K562 (cell line): ENCODE data around the gene C12orf42. TPM values are rescaled to one million over a fixed set of nuclear protein-coding genes. Genes with fewer than 3 reads are reported as not detected.

Experiments used
- ATAC-seq: fragments of 200-7000 bp; cut with Tn5 transposase; 3 replicates; pipeline ENCODE4 v1.9.1; 2020; ENCODE audit warnings: moderate library complexity
- BruUV-seq: library from RNA; stranded (reverse); fragments of 400-500 nt; replicated peaks from 2 replicates; lab custom pipeline; 2021; lab: Mats Ljungman, UMichigan
- CTCF ChIA-PET: fragments of 300-600 bp; formaldehyde crosslinking; extraction: SDS; loops from one replicate; lab custom pipeline; 2021; ENCODE audit warnings: low intra/inter-chr PET ratio; lab: Yijun Ruan, JAX
- POLR2A ChIA-PET: fragments of 300-600, 350-650 bp; sonication (Branson Sonifier 250); formaldehyde crosslinking; extraction: SDS; loops from one replicate; lab custom pipeline; 2021; ENCODE audit warnings: antibody characterized with exemption, inconsistent platforms; lab: Yijun Ruan, JAX
- DNase-seq, 4 experiments: peaks; one replicate each; pipeline versions ENCODE4 v3.0.0 to v3.0.0-alpha.2; 2011 to 2018; ENCODE audit warnings: low spot score in 3 of 4, mixed read lengths in 3 of 4; ENCODE audit errors: extremely low read depth in 1 of 4
- FAIRE-seq: peaks from 2 replicates; lab custom pipeline; 2011; peaks lifted over from hg19 to GRCh38; lab: Jason Lieb, UNC
- H2AFZ ChIP-seq: 2 replicates; pipeline ENCODE4 v1.6.0; 2011; ENCODE audit warnings: low read depth, low read length, control low read depth, inconsistent platforms
- H3K27ac ChIP-seq: fragments of 200-600 bp; 3 replicates; pipeline ENCODE4 v1.8.0; 2011; ENCODE audit warnings: low read depth, mild to moderate bottlenecking, control low read depth, inconsistent platforms, low read length, moderate library complexity, mixed read lengths; ENCODE audit errors: extremely low read depth
- H3K27me3 ChIP-seq, 2 experiments: fragments of 300-600 bp in 1 of 2; 2 replicates in 1 of 2; 3 replicates in 1 of 2; pipeline versions ENCODE4 v1.6.0 to v1.8.0; 2011; ENCODE audit warnings: inconsistent platforms in 2 of 2, low read length in 2 of 2, mild to moderate bottlenecking in 1 of 2, mixed read lengths in 1 of 2, moderate library complexity in 1 of 2; ENCODE audit not compliant: control insufficient read depth in 2 of 2, insufficient read depth in 2 of 2
- H3K36me3 ChIP-seq: fragments of 300-600 bp; 3 replicates; pipeline ENCODE4 v1.8.0; 2011; ENCODE audit warnings: mild to moderate bottlenecking, low read length, inconsistent platforms; ENCODE audit not compliant: control insufficient read depth, insufficient read depth
- H3K4me1 ChIP-seq, 2 experiments: fragments of 200-600 bp in 1 of 2; replicated peaks in 1 of 2; 2 replicates in 1 of 2; 3 replicates in 1 of 2; pipeline versions ENCODE4 v1.5.1 to v1.8.0; 2011; ENCODE audit warnings: inconsistent platforms in 2 of 2, low read length in 2 of 2, mild to moderate bottlenecking in 1 of 2, mixed read lengths in 1 of 2, moderate library complexity in 1 of 2; ENCODE audit not compliant: control insufficient read depth in 2 of 2, insufficient read depth in 2 of 2
- H3K4me2 ChIP-seq: 2 replicates; pipeline ENCODE4 v1.6.1; 2011; ENCODE audit warnings: low read length, control low read depth, inconsistent platforms, mixed read lengths; ENCODE audit not compliant: insufficient read depth
- H3K4me3 ChIP-seq: fragments of 200-600 bp; sonication (generic), shearing (Covaris generic); 2 replicates; pipeline ENCODE4 v1.5.1; 2016; ENCODE audit warnings: control low read depth, inconsistent platforms
- H3K79me2 ChIP-seq: fragments of 200-600 bp; 3 replicates; pipeline ENCODE4 v1.8.0; 2011; ENCODE audit warnings: low read length, inconsistent platforms; ENCODE audit not compliant: control insufficient read depth, insufficient read depth
- H3K9ac ChIP-seq, 2 experiments: 2 replicates each; pipeline versions ENCODE4 v1.6.0 to v1.6.1; 2011; ENCODE audit warnings: low read depth in 2 of 2, low read length in 2 of 2, control low read depth in 1 of 2, inconsistent platforms in 1 of 2, mild to moderate bottlenecking in 1 of 2, mixed read lengths in 1 of 2; ENCODE audit not compliant: insufficient read depth in 1 of 2
- H3K9me1 ChIP-seq: one replicate; pipeline ENCODE4 v1.6.0; 2011; ENCODE audit warnings: inconsistent platforms, mild to moderate bottlenecking, low read length, moderate library complexity; ENCODE audit not compliant: control insufficient read depth, insufficient read depth
- H3K9me3 ChIP-seq: replicated peaks from 2 replicates; pipeline ENCODE4 v1.5.1; 2011; ENCODE audit warnings: low read depth, low read length, inconsistent platforms; ENCODE audit not compliant: control insufficient read depth, insufficient read depth
- H4K20me1 ChIP-seq: replicated peaks from 2 replicates; pipeline ENCODE4 v1.6.1; 2011; ENCODE audit warnings: low read length, inconsistent platforms, mixed read lengths; ENCODE audit not compliant: control insufficient read depth, insufficient read depth
- HDAC1 ChIP-seq, 2 experiments: fragments of 450-650 bp; IDR thresholded peaks; 2 replicates each; pipeline ENCODE4 v1.6.1; 2016 to 2017; ENCODE audit warnings: inconsistent platforms in 1 of 2, mild to moderate bottlenecking in 1 of 2, moderate library complexity in 1 of 2
- ILF3 ChIP-seq: fragments of 450-650 bp; IDR thresholded peaks from 2 replicates; pipeline ENCODE4 v1.6.1; 2018; ENCODE audit warnings: antibody characterized with exemption, mild to moderate bottlenecking, moderate library complexity, borderline replicate concordance
- MECOM ChIP-seq: fragments of 250-450 bp; sonication (Bioruptor Pico); IDR thresholded peaks from 2 replicates; pipeline ENCODE4 v1.8.0; 2022; ENCODE audit warnings: inconsistent platforms
- MYBL2 ChIP-seq, 2 experiments: fragments of 450-650 bp in 1 of 2; sonication (generic) in 1 of 2; formaldehyde crosslinking in 1 of 2; IDR thresholded peaks; 2 replicates each; pipeline versions ENCODE4 v1.6.1 to v1.8.1; 2017 to 2022; ENCODE audit warnings: borderline replicate concordance in 1 of 2, inconsistent platforms in 1 of 2, low read depth in 1 of 2, mild to moderate bottlenecking in 1 of 2, missing genetic modification reagents in 1 of 2, moderate library complexity in 1 of 2
- RBM22 ChIP-seq: fragments of 200-400 bp; formaldehyde crosslinking; IDR thresholded peaks from 2 replicates; pipeline ENCODE4 v1.6.1; 2018; ENCODE audit warnings: low read length, low read depth; ENCODE audit not compliant: poor library complexity, severe bottlenecking
- TAF9B ChIP-seq: fragments of 450-650 bp; IDR thresholded peaks from 2 replicates; pipeline ENCODE4 v1.6.1; 2018; ENCODE audit warnings: mild to moderate bottlenecking; ENCODE audit not compliant: partially characterized antibody
- ZNF12 ChIP-seq: sonication (generic); formaldehyde crosslinking; IDR thresholded peaks from 2 replicates; pipeline ENCODE4 v1.4.0; 2020; ENCODE audit warnings: mild to moderate bottlenecking, missing genetic modification reagents
- ZNF57 ChIP-seq: fragments of 450-650 bp; formaldehyde crosslinking; IDR thresholded peaks from 2 replicates; pipeline ENCODE4 v1.4.0; 2020; ENCODE audit warnings: mild to moderate bottlenecking, moderate library complexity
- WGBS: fragments of 100-300 bp; shearing (Covaris generic); methylation state at CpG from one replicate; pipeline ENCODE4 v1.1.6; 2016; ENCODE audit warnings: low coverage, mixed read lengths; ENCODE audit not compliant: insufficient coverage; ENCODE audit errors: missing lambda C conversion rate; 5-methylcytosine and 5-hydroxymethylcytosine counted together
- in situ Hi-C: fragments of 300-500 bp; cut with MboI; formaldehyde crosslinking; loops from 4 replicates; pipeline ENCODE4 v1.15.0; 2018; ENCODE audit warnings: inconsistent platforms, mixed read lengths
- intact Hi-C: fragments of 100-400 bp; cut with micrococcal nuclease; formaldehyde crosslinking; loops from 2 replicates; pipeline ENCODE4 v1.14.2; 2022
- polyA plus RNA-seq, 8 experiments: library from polyadenylated mRNA; depleted of rRNA in 4 of 8; stranded (reverse) in 5 of 8; unstranded in 3 of 8; fragments of >200 nt; fragmentation: Nextera tagmentation in 2 of 8; fragmentation: Illumina TruSeq in 1 of 8; extraction: Ambion mirVana in 2 of 8; extraction: Trizol in 1 of 8; gene quantifications; 2 replicates each; pipeline versions ENCODE4 v1.2.1 to v1.2.3, GENCODE V29; 2011 to 2014; ENCODE audit warnings: inconsistent platforms in 1 of 8, missing spikeins in 1 of 8
- total RNA-seq, 7 experiments: library from RNA; depleted of rRNA in 6 of 7; stranded (reverse); fragments of >200 nt in 6 of 7; fragmentation: Illumina TruSeq in 2 of 7; extraction: Trizol in 2 of 7; gene quantifications; 2 replicates each; pipeline versions ENCODE4 v1.2.1 to v1.2.3, GENCODE V29; 2011 to 2021; ENCODE audit warnings: low replicate concordance in 1 of 7

C12orf42 gene
- total and polyA plus RNA-seq, 9 of the 15 experiments (the other 6 are each of a cell fraction or from before 2014, with no cell fraction given): not detected

DNA sequence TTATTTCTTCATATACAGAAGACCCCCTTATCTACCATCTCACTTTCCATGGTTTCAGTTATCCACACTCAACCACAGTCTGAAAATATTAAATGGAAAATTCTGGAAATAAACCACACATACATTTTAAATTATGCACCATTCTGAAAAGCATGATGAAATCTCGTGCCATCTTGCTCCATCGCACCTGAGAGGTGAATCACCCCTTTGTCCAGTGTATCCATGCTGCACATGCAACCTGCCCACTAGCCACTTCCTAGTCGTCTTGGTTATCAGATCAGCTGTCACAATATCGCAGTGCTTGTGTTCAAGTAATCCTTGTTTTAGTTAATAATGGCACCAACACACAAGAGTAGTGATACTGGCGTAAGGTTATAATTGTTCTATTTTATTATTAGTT, 145.7 kb downstream of the C12orf42 start:
- Histone ChIP-seq H3K27me3 (no peaks in the 10 kb centered on the region), H3K36me3 (no peaks in the 10 kb centered on the region), H4K20me1 (no peaks in the 10 kb centered on the region), H2AFZ (no peak overlapping the region), H3K4me3 (no peak overlapping the region), H3K79me2 (no peaks in the 10 kb centered on the region), H3K4me1 (no peaks in the 10 kb centered on the region), H3K9me1 (no peaks in the 10 kb centered on the region), H3K9me3 (0 out of 2 replicates have a peak, but pooled peaks cover 1% of the 10 kb centered on the region), H3K27ac (no peak overlapping the region), H3K9ac (no peak overlapping the region), H3K4me2 (no peak overlapping the region)
- 1% methylated on average over 5 of the region's 5 CpGs for WGBS
- CTCF ChIA-PET: no interaction called here
- POLR2A ChIA-PET: no interaction called here
- FAIRE-seq: no peak
- ATAC-seq: no peak
- no peak for TF ChIP-seq HDAC1 (IDR thresholded peaks at IDR 0.05)
- no peak for TF ChIP-seq ZNF12
- no peak for TF ChIP-seq MECOM
- TF ChIP-seq RBM22: no peak
- no peak for TF ChIP-seq MYBL2 (IDR thresholded peaks at IDR 0.05; ENCODE audit: low read depth)
- TF ChIP-seq MYBL2 (CRISPR knock-in tag; IDR thresholded peaks at IDR 0.05; ENCODE audit: borderline replicate concordance): no peak
- no peak for TF ChIP-seq ILF3
- no peak for TF ChIP-seq ZNF57
- TF ChIP-seq TAF9B: no peak
- intact Hi-C loops (no loop called here), in situ Hi-C loops (no loop called here)
- DNase-seq: no peak
- no TSS peak for BruUV-seq
